HG03565 (cell line): ENCODE results near the gene C2orf68.
"Not testable (repeated sequence)": the region's sequence is repeated elsewhere in the genome, so short reads cannot be mapped to it uniquely, and the experiment has no call there.

Source experiments
- ATAC-seq: cut with Tn5 transposase; IDR thresholded peaks from one replicate; pipeline ENCODE4 v1.9.1; 2021; ENCODE audit warnings: mild to moderate bottlenecking, moderate library complexity; ENCODE audit not compliant: unreplicated experiment

The C2orf68 gene

GRCh38 chr2:85600235-85600575, 11.7 kb downstream of the C2orf68 start:
- ATAC-seq: no peak

- no peak for ATAC-seq
Measured at GRCh38 chr2:85599468-85600234, 12.2 kb downstream of the C2orf68 start.

- no peak for ATAC-seq
Measured at GRCh38 chr2:85598594-85599340, 13.1 kb downstream of the C2orf68 start.

- no peak for ATAC-seq
Measured at GRCh38 chr2:85597241-85597640, 14.6 kb downstream of the C2orf68 start.

- no peak for ATAC-seq
Measured at GRCh38 chr2:85596486-85597143, 15.3 kb downstream of the C2orf68 start.

- ATAC-seq: no peak
Measured at GRCh38 chr2:85596026-85596333, 15.9 kb downstream of the C2orf68 start.

GRCh38 chr2:85595301-85596025, 16.4 kb downstream of the C2orf68 start, which contains the start of gene RNF181:
TSS of gene RNF181 (plus strand) at chr2:85595745. CDS start at chr2:85595764, 19 bp downstream.
- peak; percentile 99 for ATAC-seq

GRCh38 chr2:85594715-85595300, 17.1 kb downstream of the C2orf68 start:
- ATAC-seq: no peak

GRCh38 chr2:85593023-85593422, 18.8 kb downstream of the C2orf68 start:
- ATAC-seq: no peak

- not testable (repeated sequence) for ATAC-seq
Measured at GRCh38 chr2:85592299-85592698, 19.6 kb downstream of the C2orf68 start.

GRCh38 chr2:85591563-85591962, 20.3 kb downstream of the C2orf68 start:
- no peak for ATAC-seq

GRCh38 chr2:85590950-85591349, 20.9 kb downstream of the C2orf68 start:
- ATAC-seq: no peak

GRCh38 chr2:85589982-85590791, 21.7 kb downstream of the C2orf68 start:
- no peak for ATAC-seq

- ATAC-seq: no peak
Measured at GRCh38 chr2:85589181-85589580, 22.7 kb downstream of the C2orf68 start.

- no peak for ATAC-seq
Measured at GRCh38 chr2:85588645-85589044, 23.2 kb downstream of the C2orf68 start.

- no peak for ATAC-seq
Measured at GRCh38 chr2:85588236-85588635, 23.6 kb downstream of the C2orf68 start.

- ATAC-seq: no peak
Measured at GRCh38 chr2:85585781-85586105, 26.1 kb downstream of the C2orf68 start.

- no peak for ATAC-seq
Measured at GRCh38 chr2:85584857-85585780, 26.7 kb downstream of the C2orf68 start.

- no peak for ATAC-seq
Measured at GRCh38 chr2:85584354-85584856, 27.5 kb downstream of the C2orf68 start, which contains the start of gene VAMP5. TSS of gene VAMP5 (plus strand) at chr2:85584431. CDS start at chr2:85584491, 60 bp downstream.
